WTC11 (cell line): Measurements from ENCODE around the gene LAP3. TPM values are rescaled to one million over a fixed set of nuclear protein-coding genes. Genes with fewer than 3 reads are reported as not detected.
A peak's percentile ranks its signal among the peaks of the same experiment; 100 is the strongest.

Experiments used
- ATAC-seq: fragments of 200-7000 bp; cut with Tn5 transposase; 2 replicates; pipeline ENCODE4 v1.10.0; 2021; ENCODE audit warnings: mild to moderate bottlenecking, moderate library complexity
- CTCF ChIA-PET: fragments of 300-600 bp; sonication (Branson Sonifier 250); formaldehyde crosslinking; loops from one replicate; lab custom pipeline; 2021; ENCODE audit warnings: antibody characterized with exemption; lab: Charles Lee
- POLR2A ChIA-PET: fragments of 350-600 bp; sonication (Branson Sonifier 250); formaldehyde crosslinking; loops from one replicate; lab custom pipeline; 2021; ENCODE audit warnings: antibody characterized with exemption; lab: Charles Lee
- DNase-seq: peaks from one replicate; pipeline ENCODE4 v3.0.0; 2021; ENCODE audit warnings: low spot score
- H3K27ac Mint-ChIP-seq: 2 replicates; pipeline ENCODE4 v1.8.0; 2021; ENCODE audit warnings: mixed read lengths
- H3K27me3 Mint-ChIP-seq: 2 replicates; pipeline ENCODE4 v1.8.0; 2021; ENCODE audit warnings: low read depth, mild to moderate bottlenecking, moderate library complexity, mixed read lengths
- H3K36me3 Mint-ChIP-seq: 2 replicates; pipeline ENCODE4 v1.8.0; 2021; ENCODE audit warnings: mixed read lengths
- H3K4me1 Mint-ChIP-seq: 2 replicates; pipeline ENCODE4 v1.8.0; 2022; ENCODE audit warnings: mixed read lengths
- H3K4me3 Mint-ChIP-seq: 2 replicates; pipeline ENCODE4 v1.8.0; 2021; ENCODE audit warnings: mild to moderate bottlenecking, moderate library complexity, mixed read lengths
- H3K9me3 Mint-ChIP-seq: 2 replicates; pipeline ENCODE4 v1.8.0; 2021; ENCODE audit warnings: mixed read lengths
- ATF2 ChIP-seq: sonication (generic); formaldehyde crosslinking; IDR thresholded peaks from 2 replicates; pipeline ENCODE4 v1.8.1; 2022; ENCODE audit warnings: low read depth, missing genetic modification reagents, borderline replicate concordance
- CREM ChIP-seq: sonication (generic); formaldehyde crosslinking; IDR thresholded peaks from 2 replicates; pipeline ENCODE4 v1.8.1; 2022; ENCODE audit warnings: mild to moderate bottlenecking, missing genetic modification reagents, moderate library complexity
- ELF4 ChIP-seq: sonication (generic); formaldehyde crosslinking; IDR thresholded peaks from 2 replicates; pipeline ENCODE4 v1.8.1; 2022; ENCODE audit warnings: low read depth, mild to moderate bottlenecking, moderate library complexity, missing genetic modification reagents
- ESRRA ChIP-seq: sonication (generic); formaldehyde crosslinking; IDR thresholded peaks from 2 replicates; pipeline ENCODE4 v1.8.1; 2022; ENCODE audit warnings: mild to moderate bottlenecking, missing genetic modification reagents, borderline replicate concordance
- ETV6 ChIP-seq: sonication (generic); formaldehyde crosslinking; IDR thresholded peaks from 2 replicates; pipeline ENCODE4 v1.8.1; 2022; ENCODE audit warnings: mild to moderate bottlenecking, missing genetic modification reagents
- NR2C2 ChIP-seq: sonication (generic); formaldehyde crosslinking; IDR thresholded peaks from 2 replicates; pipeline ENCODE4 v1.8.0; 2022; ENCODE audit warnings: mild to moderate bottlenecking, missing genetic modification reagents
- PRDM15 ChIP-seq: sonication (generic); formaldehyde crosslinking; IDR thresholded peaks from 2 replicates; pipeline ENCODE4 v1.8.0; 2022; ENCODE audit warnings: missing genetic modification reagents
- PRRX2 ChIP-seq: fragments of 250-450 bp; sonication (Bioruptor Pico); IDR thresholded peaks from 2 replicates; pipeline ENCODE4 v1.8.0; 2021; ENCODE audit warnings: mild to moderate bottlenecking
- RELA ChIP-seq: sonication (generic); formaldehyde crosslinking; IDR thresholded peaks from 2 replicates; pipeline ENCODE4 v1.8.1; 2022; ENCODE audit warnings: missing genetic modification reagents, mild to moderate bottlenecking, borderline replicate concordance
- USF1 ChIP-seq: sonication (generic); formaldehyde crosslinking; IDR thresholded peaks from 2 replicates; pipeline ENCODE4 v1.8.0; 2022; ENCODE audit warnings: mild to moderate bottlenecking, missing genetic modification reagents
- ZNF219 ChIP-seq: sonication (generic); formaldehyde crosslinking; IDR thresholded peaks from 2 replicates; pipeline ENCODE4 v1.8.0; 2023; ENCODE audit warnings: missing genetic modification reagents, mild to moderate bottlenecking, borderline replicate concordance
- ZNF232 ChIP-seq: sonication (generic); formaldehyde crosslinking; IDR thresholded peaks from 2 replicates; pipeline ENCODE4 v1.8.0; 2022; ENCODE audit warnings: mild to moderate bottlenecking, missing genetic modification reagents
- ZNF671 ChIP-seq: fragments of 250-450 bp; sonication (Bioruptor Pico); IDR thresholded peaks from 2 replicates; pipeline ENCODE4 v1.8.0; 2021; ENCODE audit warnings: mild to moderate bottlenecking
- total RNA-seq: library from RNA; stranded (reverse); gene quantifications from 3 replicates; pipeline ENCODE4 v1.2.3, GENCODE V29; 2021
- TF ChIP-seq, protein P1 (sequence below): sonication (generic); formaldehyde crosslinking; IDR thresholded peaks from 2 replicates; pipeline ENCODE4 v1.8.0; 2023; ENCODE audit warnings: missing genetic modification reagents
- TF ChIP-seq, protein P2 (sequence below): sonication (generic); formaldehyde crosslinking; IDR thresholded peaks from 2 replicates; pipeline ENCODE4 v1.8.0; 2023; ENCODE audit warnings: mild to moderate bottlenecking, missing genetic modification reagents
- TF ChIP-seq, protein P3 (sequence below): sonication (generic); formaldehyde crosslinking; IDR thresholded peaks from 2 replicates; pipeline ENCODE4 v1.8.1; 2023; ENCODE audit warnings: mild to moderate bottlenecking, missing genetic modification reagents

The LAP3 gene
- total RNA-seq, 1 experiment from 2014 or later = 52.7 TPM

- Mint-ChIP-seq H3K9me3 (no peaks in the 10 kb centered on the region), H3K36me3 (peaks cover 28% of the 10 kb centered on the region), H3K4me1 (no peaks in the 10 kb centered on the region), H3K27me3 (no peaks in the 10 kb centered on the region), H3K4me3 (no peak overlapping the region), H3K27ac (no peak overlapping the region)
- POLR2A ChIA-PET = interaction anchor here (0.5 kb wide), 1 partner anchor 15 kb away, joined by 3 read pairs; no protein-coding TSS in a partner anchor
- peak; percentile 68; the same call in 1 of the 2 replicates for ATAC-seq
- TF ChIP-seq, protein P1, sequence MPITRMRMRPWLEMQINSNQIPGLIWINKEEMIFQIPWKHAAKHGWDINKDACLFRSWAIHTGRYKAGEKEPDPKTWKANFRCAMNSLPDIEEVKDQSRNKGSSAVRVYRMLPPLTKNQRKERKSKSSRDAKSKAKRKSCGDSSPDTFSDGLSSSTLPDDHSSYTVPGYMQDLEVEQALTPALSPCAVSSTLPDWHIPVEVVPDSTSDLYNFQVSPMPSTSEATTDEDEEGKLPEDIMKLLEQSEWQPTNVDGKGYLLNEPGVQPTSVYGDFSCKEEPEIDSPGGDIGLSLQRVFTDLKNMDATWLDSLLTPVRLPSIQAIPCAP (CRISPR knock-in tag) = no peak
- TF ChIP-seq PRDM15 (no peak), ZNF232 (no peak), ETV6 (CRISPR knock-in tag) (no peak), RELA (CRISPR knock-in tag) (no peak), PRRX2 (CRISPR knock-in tag) (no peak), ZNF671 (CRISPR knock-in tag) (no peak), ESRRA (CRISPR knock-in tag) (no peak), USF1 (no peak), ZNF219 (CRISPR knock-in tag) (no peak), CREM (CRISPR knock-in tag) (no peak), NR2C2 (CRISPR knock-in tag) (no peak), ELF4 (CRISPR knock-in tag) (no peak), ATF2 (CRISPR knock-in tag) (no peak)
- TF ChIP-seq, protein P2, sequence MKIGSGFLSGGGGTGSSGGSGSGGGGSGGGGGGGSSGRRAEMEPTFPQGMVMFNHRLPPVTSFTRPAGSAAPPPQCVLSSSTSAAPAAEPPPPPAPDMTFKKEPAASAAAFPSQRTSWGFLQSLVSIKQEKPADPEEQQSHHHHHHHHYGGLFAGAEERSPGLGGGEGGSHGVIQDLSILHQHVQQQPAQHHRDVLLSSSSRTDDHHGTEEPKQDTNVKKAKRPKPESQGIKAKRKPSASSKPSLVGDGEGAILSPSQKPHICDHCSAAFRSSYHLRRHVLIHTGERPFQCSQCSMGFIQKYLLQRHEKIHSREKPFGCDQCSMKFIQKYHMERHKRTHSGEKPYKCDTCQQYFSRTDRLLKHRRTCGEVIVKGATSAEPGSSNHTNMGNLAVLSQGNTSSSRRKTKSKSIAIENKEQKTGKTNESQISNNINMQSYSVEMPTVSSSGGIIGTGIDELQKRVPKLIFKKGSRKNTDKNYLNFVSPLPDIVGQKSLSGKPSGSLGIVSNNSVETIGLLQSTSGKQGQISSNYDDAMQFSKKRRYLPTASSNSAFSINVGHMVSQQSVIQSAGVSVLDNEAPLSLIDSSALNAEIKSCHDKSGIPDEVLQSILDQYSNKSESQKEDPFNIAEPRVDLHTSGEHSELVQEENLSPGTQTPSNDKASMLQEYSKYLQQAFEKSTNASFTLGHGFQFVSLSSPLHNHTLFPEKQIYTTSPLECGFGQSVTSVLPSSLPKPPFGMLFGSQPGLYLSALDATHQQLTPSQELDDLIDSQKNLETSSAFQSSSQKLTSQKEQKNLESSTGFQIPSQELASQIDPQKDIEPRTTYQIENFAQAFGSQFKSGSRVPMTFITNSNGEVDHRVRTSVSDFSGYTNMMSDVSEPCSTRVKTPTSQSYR (CRISPR knock-in tag) = no peak
- TF ChIP-seq, protein P3, sequence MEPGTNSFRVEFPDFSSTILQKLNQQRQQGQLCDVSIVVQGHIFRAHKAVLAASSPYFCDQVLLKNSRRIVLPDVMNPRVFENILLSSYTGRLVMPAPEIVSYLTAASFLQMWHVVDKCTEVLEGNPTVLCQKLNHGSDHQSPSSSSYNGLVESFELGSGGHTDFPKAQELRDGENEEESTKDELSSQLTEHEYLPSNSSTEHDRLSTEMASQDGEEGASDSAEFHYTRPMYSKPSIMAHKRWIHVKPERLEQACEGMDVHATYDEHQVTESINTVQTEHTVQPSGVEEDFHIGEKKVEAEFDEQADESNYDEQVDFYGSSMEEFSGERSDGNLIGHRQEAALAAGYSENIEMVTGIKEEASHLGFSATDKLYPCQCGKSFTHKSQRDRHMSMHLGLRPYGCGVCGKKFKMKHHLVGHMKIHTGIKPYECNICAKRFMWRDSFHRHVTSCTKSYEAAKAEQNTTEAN (CRISPR knock-in tag) = no peak
- no peak for DNase-seq
- CTCF ChIA-PET = interaction anchor here (0.7 kb wide), 1 partner anchor 18 kb away, joined by 3 read pairs; no protein-coding TSS in a partner anchor
These were observed 20.5 kb downstream of the LAP3 start for GRCh38 chr4:17597517-17597916.
